GM20431 (cell line): Measurements from ENCODE around the gene GREB1L.
"Not testable (repeated sequence)": the region's sequence is repeated elsewhere in the genome, so short reads cannot be mapped to it uniquely, and the experiment has no call there.

Experiments
- in situ Hi-C: fragments of 300-500 bp; cut with MseI, MboI; formaldehyde crosslinking; loops from one replicate; pipeline ENCODE4 v1.15.0; 2020; ENCODE audit warnings: low sequenced_read_pairs; ENCODE audit not compliant: unreplicated experiment

The GREB1L gene

GRCh38 chr18:21359746-21360145, 117.7 kb downstream of the GREB1L start:
- in situ Hi-C loops: no loop called here

GRCh38 chr18:21361307-21361880, 119.4 kb downstream of the GREB1L start:
- in situ Hi-C loops: no loop called here

GRCh38 chr18:21362831-21363230, 120.8 kb downstream of the GREB1L start:
- in situ Hi-C loops: no loop called here

- in situ Hi-C loops: no loop called here
Measured at GRCh38 chr18:21363348-21363747, 121.3 kb downstream of the GREB1L start.

GRCh38 chr18:21364471-21364870, 122.4 kb downstream of the GREB1L start:
- in situ Hi-C loops: no loop called here

GRCh38 chr18:21366896-21367295, 124.9 kb downstream of the GREB1L start:
- in situ Hi-C loops: no loop called here

GRCh38 chr18:21369146-21369545, 127.1 kb downstream of the GREB1L start:
- in situ Hi-C loops: no loop called here

GRCh38 chr18:21369597-21369996, 127.6 kb downstream of the GREB1L start:
- in situ Hi-C loops: not testable (repeated sequence)

GRCh38 chr18:21383031-21383430, 141.0 kb downstream of the GREB1L start:
- in situ Hi-C loops: no loop called here

- in situ Hi-C loops: no loop called here
Measured at GRCh38 chr18:21386523-21387240, 144.7 kb downstream of the GREB1L start.

- in situ Hi-C loops: no loop called here
Measured at GRCh38 chr18:21387886-21388285, 145.9 kb downstream of the GREB1L start.

- in situ Hi-C loops: no loop called here
Measured at GRCh38 chr18:21389283-21389682, 147.3 kb downstream of the GREB1L start.

GRCh38 chr18:21389903-21390302, 147.9 kb downstream of the GREB1L start:
- in situ Hi-C loops: no loop called here

GRCh38 chr18:21391074-21391673, 149.1 kb downstream of the GREB1L start:
- in situ Hi-C loops: no loop called here

- in situ Hi-C loops: no loop called here
Measured at GRCh38 chr18:21393986-21394385, 152.0 kb downstream of the GREB1L start.

GRCh38 chr18:21398121-21398520, 156.1 kb downstream of the GREB1L start:
- in situ Hi-C loops: no loop called here

GRCh38 chr18:21402272-21402671, 160.2 kb downstream of the GREB1L start:
- in situ Hi-C loops: no loop called here

- in situ Hi-C loops: no loop called here
Measured at GRCh38 chr18:21404426-21404825, 162.4 kb downstream of the GREB1L start.

- in situ Hi-C loops: no loop called here
Measured at GRCh38 chr18:21406116-21406515, 164.1 kb downstream of the GREB1L start.

- in situ Hi-C loops: no loop called here
Measured at GRCh38 chr18:21408681-21409080, 166.6 kb downstream of the GREB1L start.

- in situ Hi-C loops: no loop called here
Measured at GRCh38 chr18:21433436-21433835, 191.4 kb downstream of the GREB1L start.
